ENCODE data around the gene MED12L. TPM values are rescaled to one million over a fixed set of nuclear protein-coding genes. Genes with fewer than 3 reads are reported as not detected.
"Not testable (repeated sequence)": the region's sequence is repeated elsewhere in the genome, so short reads cannot be mapped to it uniquely, and the experiment has no call there.

Gene MED12L
- total RNA-seq, 3 donors from 2014 or later, result 0.48 to 1.6 (median 1.6) TPM

DNA sequence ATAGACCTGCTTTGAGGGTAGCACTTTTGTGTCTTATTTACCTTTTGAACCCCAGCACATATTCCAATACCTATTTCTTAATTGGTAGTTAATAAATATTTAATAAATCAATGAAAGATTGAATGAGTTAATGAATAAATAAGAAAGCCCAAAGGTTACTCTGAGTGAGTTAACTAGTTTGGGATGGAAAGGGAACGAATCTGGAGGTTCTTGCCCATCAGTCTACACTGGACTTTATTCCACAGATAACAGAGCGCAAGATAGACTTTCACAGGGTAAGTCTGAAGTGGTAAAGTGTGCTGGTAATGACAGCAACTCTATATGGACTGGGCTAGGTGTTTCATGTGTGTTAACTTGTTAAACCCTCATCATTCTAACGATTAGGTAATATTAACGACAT, 33.1 kb upstream of the MED12L start:
- Histone ChIP-seq H3K27me3 (no peaks in the 10 kb centered on the region), H3K9me3 (no peaks in the 10 kb centered on the region), H3K4me1 (no peaks in the 10 kb centered on the region), H3K36me3 (no peaks in the 10 kb centered on the region), H3K27ac (no peak overlapping the region), H3K4me3 (no peak overlapping the region)
- intact Hi-C loops (cut with DNase I; ENCODE audit: low total_unique reads), result loop anchor here (1.0 kb wide), 1 partner anchor 34 kb away; no protein-coding TSS in a partner anchor
- TF ChIP-seq, protein P1, sequence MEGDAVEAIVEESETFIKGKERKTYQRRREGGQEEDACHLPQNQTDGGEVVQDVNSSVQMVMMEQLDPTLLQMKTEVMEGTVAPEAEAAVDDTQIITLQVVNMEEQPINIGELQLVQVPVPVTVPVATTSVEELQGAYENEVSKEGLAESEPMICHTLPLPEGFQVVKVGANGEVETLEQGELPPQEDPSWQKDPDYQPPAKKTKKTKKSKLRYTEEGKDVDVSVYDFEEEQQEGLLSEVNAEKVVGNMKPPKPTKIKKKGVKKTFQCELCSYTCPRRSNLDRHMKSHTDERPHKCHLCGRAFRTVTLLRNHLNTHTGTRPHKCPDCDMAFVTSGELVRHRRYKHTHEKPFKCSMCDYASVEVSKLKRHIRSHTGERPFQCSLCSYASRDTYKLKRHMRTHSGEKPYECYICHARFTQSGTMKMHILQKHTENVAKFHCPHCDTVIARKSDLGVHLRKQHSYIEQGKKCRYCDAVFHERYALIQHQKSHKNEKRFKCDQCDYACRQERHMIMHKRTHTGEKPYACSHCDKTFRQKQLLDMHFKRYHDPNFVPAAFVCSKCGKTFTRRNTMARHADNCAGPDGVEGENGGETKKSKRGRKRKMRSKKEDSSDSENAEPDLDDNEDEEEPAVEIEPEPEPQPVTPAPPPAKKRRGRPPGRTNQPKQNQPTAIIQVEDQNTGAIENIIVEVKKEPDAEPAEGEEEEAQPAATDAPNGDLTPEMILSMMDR (IDR thresholded peaks at IDR 0.05), result no peak
- TF ChIP-seq POLR2A (IDR thresholded peaks at IDR 0.05), result no peak
- TF ChIP-seq POLR2AphosphoS5 (IDR thresholded peaks at IDR 0.05), result no peak
- DNase-seq (ENCODE audit: low spot score in 2 of 2), result no peak

DNA sequence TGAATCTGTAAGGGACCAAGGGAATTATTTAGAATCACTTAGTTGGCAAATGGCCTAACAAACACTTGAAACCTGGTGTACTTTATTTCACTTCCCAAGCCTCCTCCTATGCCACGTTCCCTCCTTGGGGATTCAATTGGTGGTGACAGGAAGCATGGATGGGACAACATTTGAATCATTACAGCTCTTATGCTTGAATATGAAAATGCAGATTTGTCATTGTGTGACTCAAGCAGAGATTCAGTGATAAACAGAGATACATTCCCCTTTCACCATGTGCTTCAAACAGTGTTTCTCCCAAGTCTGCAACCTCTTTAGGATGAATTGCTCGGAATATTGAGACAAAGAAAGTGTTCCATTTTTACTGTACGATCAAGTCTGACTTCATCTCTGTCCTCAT, 32.7 kb upstream of the MED12L start:
- intact Hi-C loops (cut with DNase I; ENCODE audit: low total_unique reads), result loop anchor here (1.0 kb wide), 1 partner anchor 34 kb away; no protein-coding TSS in a partner anchor

DNA sequence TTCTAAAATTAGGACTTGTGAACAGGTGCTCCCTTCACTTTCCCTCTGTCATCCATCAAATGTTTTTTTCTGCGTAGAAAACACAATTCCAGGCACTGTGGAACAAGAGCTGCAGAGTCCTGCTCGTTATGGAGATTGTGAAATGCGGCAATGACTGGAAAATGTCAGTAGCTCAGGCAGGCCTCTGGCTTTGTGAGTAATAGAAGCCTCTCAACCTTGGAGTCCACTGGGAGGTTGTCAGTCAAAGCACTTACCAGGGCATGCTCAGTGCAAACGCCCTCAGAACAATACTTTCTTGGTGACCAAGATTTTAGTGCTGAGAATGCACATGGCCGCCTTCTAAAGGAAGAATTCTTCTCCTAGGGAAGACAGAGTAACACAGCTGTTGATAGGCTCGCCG, 26.7 kb upstream of the MED12L start:
- intact Hi-C loops (cut with DNase I; ENCODE audit: low total_unique reads), result no loop called here
- H3K9me3 ChIP-seq, result no peaks in the 10 kb centered on the region
- H3K4me1 ChIP-seq, result no peaks in the 10 kb centered on the region
- no peak overlapping the region for H3K27ac ChIP-seq
- H3K36me3 ChIP-seq, result no peaks in the 10 kb centered on the region
- TF ChIP-seq POLR2AphosphoS5 (IDR thresholded peaks at IDR 0.05), result no peak
- H3K4me3 ChIP-seq, result no peak overlapping the region
- H3K27me3 ChIP-seq, result no peaks in the 10 kb centered on the region
- DNase-seq (ENCODE audit: low spot score in 2 of 2), result no peak

More for the DNA sequence above, 32.7 kb upstream of the MED12L start:
- TF ChIP-seq POLR2A (IDR thresholded peaks at IDR 0.05) (no peak), POLR2AphosphoS5 (IDR thresholded peaks at IDR 0.05) (no peak)
- TF ChIP-seq, protein P1 (IDR thresholded peaks at IDR 0.05), result no peak
- no peaks in the 10 kb centered on the region for H3K9me3 ChIP-seq
- H3K4me3 ChIP-seq, result no peak overlapping the region
- H3K36me3 ChIP-seq, result no peaks in the 10 kb centered on the region
- no peak overlapping the region for H3K27ac ChIP-seq
- no peaks in the 10 kb centered on the region for H3K4me1 ChIP-seq
- no peak for DNase-seq (ENCODE audit: low spot score in 2 of 2)
- no peaks in the 10 kb centered on the region for H3K27me3 ChIP-seq

DNA sequence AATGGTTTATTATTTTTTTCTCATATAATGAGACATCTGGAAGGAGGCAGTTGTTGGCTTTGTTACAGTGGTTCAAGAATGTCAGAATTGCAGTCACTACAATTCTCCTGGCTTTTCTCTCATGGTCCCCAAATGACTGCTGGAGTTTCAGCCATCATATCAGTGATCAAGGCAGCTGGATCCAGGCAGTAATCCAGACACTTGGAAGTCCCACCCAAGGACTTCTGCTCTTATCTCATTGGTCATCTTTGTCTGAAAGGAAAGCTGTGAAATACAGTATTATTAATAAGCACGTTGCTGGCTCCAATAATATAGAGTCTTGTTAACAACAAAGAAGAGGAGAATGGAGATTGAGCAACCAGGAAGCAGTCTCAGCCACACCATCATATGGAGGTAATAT, 22.9 kb upstream of the MED12L start:
- DNase-seq (ENCODE audit: low spot score in 2 of 2), result no peak
- intact Hi-C loops (cut with DNase I; ENCODE audit: low total_unique reads), result no loop called here

DNA sequence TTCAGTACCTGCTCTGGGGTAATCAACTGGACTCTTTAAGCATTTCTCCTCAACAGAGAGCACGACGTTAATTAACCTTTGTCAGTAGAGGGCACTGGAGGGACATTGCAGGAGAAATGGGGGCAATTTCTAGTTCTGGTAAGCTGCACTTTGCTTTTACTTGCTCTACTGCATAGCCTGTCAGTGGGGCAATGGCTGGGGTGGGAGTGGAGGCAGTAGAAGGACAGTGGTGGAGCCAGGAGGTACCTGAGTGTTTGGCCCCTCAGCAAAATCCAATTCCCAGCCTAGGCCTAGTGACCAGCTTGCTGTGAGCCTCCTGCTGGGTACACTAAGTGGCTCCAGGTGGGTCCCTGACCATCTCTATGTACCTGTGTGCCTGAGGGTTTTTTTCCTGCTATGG, 18.3 kb upstream of the MED12L start:
- Histone ChIP-seq H3K4me3 (no peak overlapping the region), H3K36me3 (no peaks in the 10 kb centered on the region), H3K27ac (no peak overlapping the region), H3K9me3 (no peaks in the 10 kb centered on the region), H3K4me1 (no peaks in the 10 kb centered on the region), H3K27me3 (no peaks in the 10 kb centered on the region)
- DNase-seq (ENCODE audit: low spot score in 2 of 2), result no peak
- TF ChIP-seq POLR2AphosphoS5 (IDR thresholded peaks at IDR 0.05), result no peak
- no peak for TF ChIP-seq POLR2A (IDR thresholded peaks at IDR 0.05)
- intact Hi-C loops (cut with DNase I; ENCODE audit: low total_unique reads), result no loop called here

More for the DNA sequence above, 22.9 kb upstream of the MED12L start:
- Histone ChIP-seq H3K36me3 (no peaks in the 10 kb centered on the region), H3K9me3 (no peaks in the 10 kb centered on the region), H3K4me3 (no peak overlapping the region), H3K27ac (no peak overlapping the region), H3K27me3 (no peaks in the 10 kb centered on the region), H3K4me1 (no peaks in the 10 kb centered on the region)
- TF ChIP-seq POLR2A (IDR thresholded peaks at IDR 0.05) (no peak), POLR2AphosphoS5 (IDR thresholded peaks at IDR 0.05) (no peak)
- TF ChIP-seq, protein P1 (IDR thresholded peaks at IDR 0.05), result no peak

DNA sequence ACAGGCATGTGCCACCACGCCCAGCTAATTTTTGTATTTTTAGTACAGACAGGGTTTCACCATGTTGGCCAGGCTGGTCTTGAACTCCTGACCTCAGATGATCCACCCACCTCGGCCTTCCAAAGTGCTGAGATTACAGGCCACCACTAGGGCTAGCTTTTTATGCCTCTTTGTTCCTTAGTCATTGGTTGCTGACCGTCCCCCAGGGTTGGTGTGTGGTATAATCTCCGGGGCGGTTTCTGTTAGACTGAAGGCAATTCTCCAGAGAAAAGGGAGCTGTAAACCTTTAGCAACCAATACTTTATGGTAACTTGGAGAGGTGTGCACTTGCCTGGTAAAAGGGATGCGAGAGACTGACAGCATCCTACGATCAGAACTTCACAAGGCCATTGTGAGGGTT, 12.6 kb upstream of the MED12L start:
- H3K4me3 ChIP-seq; H3K36me3 ChIP-seq; H3K27me3 ChIP-seq; intact Hi-C loops (cut with DNase I; ENCODE audit: low total_unique reads); H3K27ac ChIP-seq; DNase-seq (ENCODE audit: low spot score in 2 of 2); H3K9me3 ChIP-seq; H3K4me1 ChIP-seq: not testable (repeated sequence)

DNA sequence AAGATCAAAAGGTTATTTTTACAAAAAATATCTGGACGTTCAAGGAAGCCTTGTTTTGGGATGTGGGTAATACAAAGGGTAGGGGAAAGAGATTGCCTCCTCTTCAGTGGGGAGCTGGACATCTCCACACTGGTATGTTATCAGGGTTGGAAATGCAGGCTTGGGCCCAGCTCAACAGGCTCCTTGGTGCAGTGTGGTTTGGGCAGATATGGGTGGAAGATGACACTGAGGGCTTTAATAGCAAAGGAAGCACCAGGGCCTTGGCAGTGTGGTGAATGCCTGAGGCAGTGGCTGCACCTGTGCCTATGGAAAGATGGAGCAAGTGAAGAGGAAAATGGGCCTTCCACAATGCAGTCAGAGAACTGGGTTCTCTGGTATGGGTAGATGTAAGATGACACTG, 11.2 kb upstream of the MED12L start:
- H3K9me3 ChIP-seq, result no peaks in the 10 kb centered on the region
- no peaks in the 10 kb centered on the region for H3K36me3 ChIP-seq
- DNase-seq (ENCODE audit: low spot score in 2 of 2), result no peak
- no peak overlapping the region for H3K27ac ChIP-seq
- H3K4me1 ChIP-seq, result no peaks in the 10 kb centered on the region
- no peaks in the 10 kb centered on the region for H3K27me3 ChIP-seq
- H3K4me3 ChIP-seq, result no peak overlapping the region
- intact Hi-C loops (cut with DNase I; ENCODE audit: low total_unique reads), result no loop called here
- TF ChIP-seq POLR2A (IDR thresholded peaks at IDR 0.05), result no peak
- no peak for TF ChIP-seq POLR2AphosphoS5 (IDR thresholded peaks at IDR 0.05)
- TF ChIP-seq, protein P1 (IDR thresholded peaks at IDR 0.05), result no peak

Measured in breast epithelium (tissue), 4 donors.